SK-N-MC (cell line): ENCODE measurements around the gene PRDM15.

Source experiments
- EZH2 ChIP-seq: fragments of 200-600 bp; sonication (generic); IDR thresholded peaks from one replicate; pipeline ENCODE4 v1.6.1; 2017; ENCODE audit warnings: antibody characterized with exemption
- FOXP2 ChIP-seq: optimal IDR thresholded peaks from 2 replicates; pipeline ENCODE3; 2011; ENCODE audit warnings: mild to moderate bottlenecking, moderate library complexity; ENCODE audit not compliant: insufficient read depth; ENCODE audit errors: extremely low read length, control extremely low read depth
- POLR2AphosphoS5 ChIP-seq: IDR thresholded peaks from 2 replicates; pipeline ENCODE4 v1.6.1; 2012; ENCODE audit warnings: mild to moderate bottlenecking, low read depth, low read length, borderline replicate concordance

- no peak for TF ChIP-seq EZH2
- TF ChIP-seq POLR2AphosphoS5: no peak
- TF ChIP-seq FOXP2: no peak
Observed at GRCh38 chr21:41825881-41826280, 53.3 kb downstream of the PRDM15 start.
